AG09319 (cell line): Measurements from ENCODE around the gene COPZ2.
"Not testable (repeated sequence)": the region's sequence is repeated elsewhere in the genome, so short reads cannot be mapped to it uniquely, and the experiment has no call there.

Source experiments
- DNase-seq: peaks from one replicate; pipeline ENCODE4 v3.0.0-alpha.2; 2010; ENCODE audit warnings: low read depth; ENCODE audit errors: extremely low read depth
- TF ChIP-seq, protein P1 (sequence below): IDR thresholded peaks from 2 replicates; pipeline ENCODE4 v1.5.1; 2011; ENCODE audit warnings: low read depth, mild to moderate bottlenecking, inconsistent platforms, low read length, moderate library complexity

COPZ2 gene

DNA sequence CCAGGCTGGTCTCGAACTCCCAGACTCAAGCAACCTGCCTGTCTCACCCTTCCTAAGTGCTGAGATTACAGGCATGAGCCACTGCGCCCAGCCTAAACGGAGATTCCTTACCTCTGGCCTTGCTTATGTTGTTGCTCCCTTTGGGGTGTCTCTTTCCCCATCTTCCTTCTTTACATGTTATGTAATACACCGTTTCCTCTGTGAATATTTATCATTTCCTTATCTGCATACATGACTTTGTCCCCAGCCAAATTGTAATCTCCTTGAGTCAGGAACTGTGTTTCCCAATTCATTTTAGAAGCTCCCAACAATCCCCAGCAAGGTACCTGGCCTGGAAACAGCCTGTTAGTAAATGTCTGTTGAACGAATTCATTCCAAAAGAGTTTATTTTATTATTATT is 15.7 kb downstream of the COPZ2 start:
- no peak for DNase-seq
- TF ChIP-seq, protein P1, sequence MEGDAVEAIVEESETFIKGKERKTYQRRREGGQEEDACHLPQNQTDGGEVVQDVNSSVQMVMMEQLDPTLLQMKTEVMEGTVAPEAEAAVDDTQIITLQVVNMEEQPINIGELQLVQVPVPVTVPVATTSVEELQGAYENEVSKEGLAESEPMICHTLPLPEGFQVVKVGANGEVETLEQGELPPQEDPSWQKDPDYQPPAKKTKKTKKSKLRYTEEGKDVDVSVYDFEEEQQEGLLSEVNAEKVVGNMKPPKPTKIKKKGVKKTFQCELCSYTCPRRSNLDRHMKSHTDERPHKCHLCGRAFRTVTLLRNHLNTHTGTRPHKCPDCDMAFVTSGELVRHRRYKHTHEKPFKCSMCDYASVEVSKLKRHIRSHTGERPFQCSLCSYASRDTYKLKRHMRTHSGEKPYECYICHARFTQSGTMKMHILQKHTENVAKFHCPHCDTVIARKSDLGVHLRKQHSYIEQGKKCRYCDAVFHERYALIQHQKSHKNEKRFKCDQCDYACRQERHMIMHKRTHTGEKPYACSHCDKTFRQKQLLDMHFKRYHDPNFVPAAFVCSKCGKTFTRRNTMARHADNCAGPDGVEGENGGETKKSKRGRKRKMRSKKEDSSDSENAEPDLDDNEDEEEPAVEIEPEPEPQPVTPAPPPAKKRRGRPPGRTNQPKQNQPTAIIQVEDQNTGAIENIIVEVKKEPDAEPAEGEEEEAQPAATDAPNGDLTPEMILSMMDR: no peak

DNA sequence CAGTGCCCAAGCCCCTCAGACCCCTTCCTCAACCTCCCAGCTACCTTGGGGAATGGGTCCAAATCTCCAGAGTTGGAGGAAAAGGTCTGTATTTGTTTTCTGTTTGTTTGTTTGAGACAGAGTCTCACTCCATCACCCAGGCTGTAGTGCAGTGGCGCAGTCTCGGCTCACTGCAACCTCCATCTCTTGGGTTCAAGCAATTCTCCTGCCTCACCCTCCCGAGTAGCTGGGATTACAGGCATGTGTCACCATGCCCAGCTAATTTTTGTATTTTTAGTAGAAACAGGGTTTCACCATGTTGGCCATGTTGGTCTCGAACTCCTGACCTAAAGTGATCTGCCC is 19.8 kb downstream of the COPZ2 start:
- DNase-seq: not testable (repeated sequence)

DNA sequence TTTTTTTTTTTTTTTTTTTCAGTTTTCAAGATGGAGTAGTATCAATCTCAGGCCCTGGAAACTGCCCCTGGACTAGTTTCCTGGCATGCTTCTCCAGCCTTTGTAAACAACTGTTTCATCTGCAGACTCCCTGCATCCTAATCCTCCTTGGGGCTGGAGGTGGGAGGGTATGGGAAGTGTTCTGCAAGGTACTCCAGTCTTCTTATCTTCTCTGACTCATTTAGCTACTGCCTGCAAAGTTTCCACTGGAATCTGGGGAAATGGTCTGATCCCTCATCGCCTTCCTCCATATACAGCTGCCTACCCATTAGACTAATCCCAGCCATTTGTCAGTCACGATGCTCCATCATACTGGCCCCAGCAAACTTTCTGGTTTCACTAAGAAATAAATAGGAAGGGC is 21.5 kb downstream of the COPZ2 start:
- TF ChIP-seq, protein P1: no peak
- DNase-seq: no peak

DNA sequence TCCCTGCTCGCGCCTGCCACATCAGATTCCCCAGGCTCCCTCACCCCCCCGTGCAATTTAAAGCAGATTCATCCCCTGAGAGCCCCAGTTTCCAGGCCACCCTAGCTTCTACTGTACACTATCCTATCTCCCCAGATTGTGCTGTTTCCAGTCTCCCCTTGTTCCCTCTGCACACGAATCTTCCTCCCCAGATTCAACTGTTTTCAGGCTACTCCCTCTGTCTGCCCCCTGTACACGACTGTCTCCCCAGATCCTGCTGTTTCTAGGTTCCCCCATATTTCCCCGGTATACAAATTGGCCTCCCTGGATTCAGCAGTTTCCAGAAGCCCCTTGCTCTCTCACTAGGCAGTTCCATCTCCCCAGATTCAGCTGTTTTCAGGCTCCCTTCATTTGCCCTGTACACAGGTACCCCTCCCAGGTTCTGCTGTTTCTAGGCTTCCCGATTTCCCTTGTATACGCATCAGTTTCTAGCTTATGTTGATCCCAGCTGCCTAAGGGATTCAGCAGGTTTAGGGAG is 22.9 kb downstream of the COPZ2 start:
- DNase-seq: no peak
- TF ChIP-seq, protein P1: no peak

DNA sequence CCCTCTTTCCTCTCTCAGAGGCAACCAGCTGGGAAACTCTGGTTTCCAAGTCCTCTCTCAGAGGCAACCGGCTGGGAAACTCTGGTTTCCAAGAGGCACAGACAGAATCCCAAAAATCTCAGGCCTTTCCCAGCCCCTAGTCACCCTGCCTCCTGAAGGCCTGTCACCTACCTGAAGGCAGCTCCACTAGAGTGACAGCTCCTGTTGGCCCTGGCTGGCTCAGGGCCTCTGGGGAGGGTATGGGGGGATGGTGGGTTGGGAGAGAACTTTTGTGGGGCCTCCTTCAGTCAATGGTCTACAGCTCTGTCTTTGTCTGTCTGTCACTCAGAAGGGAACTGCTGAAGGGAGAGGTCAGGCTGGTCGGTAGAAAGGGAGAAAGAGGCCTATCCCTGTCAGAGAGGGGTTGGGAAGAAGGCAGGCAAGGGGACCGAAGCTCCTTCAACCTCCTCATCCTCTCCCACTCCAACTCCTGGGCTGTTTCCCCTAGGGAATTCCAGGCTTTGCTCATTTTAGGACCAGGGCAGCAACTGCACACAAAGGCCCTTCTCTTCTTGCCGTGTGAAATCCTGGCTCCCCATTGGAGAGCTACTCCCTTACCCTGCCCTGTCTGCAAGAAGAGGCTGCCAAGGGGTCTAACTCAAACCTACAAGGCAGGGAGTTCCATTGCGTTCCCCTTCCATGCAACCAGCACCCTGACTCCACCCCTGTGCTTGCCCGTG is 23.6 kb downstream of the COPZ2 start:
- TF ChIP-seq, protein P1: no peak

DNA sequence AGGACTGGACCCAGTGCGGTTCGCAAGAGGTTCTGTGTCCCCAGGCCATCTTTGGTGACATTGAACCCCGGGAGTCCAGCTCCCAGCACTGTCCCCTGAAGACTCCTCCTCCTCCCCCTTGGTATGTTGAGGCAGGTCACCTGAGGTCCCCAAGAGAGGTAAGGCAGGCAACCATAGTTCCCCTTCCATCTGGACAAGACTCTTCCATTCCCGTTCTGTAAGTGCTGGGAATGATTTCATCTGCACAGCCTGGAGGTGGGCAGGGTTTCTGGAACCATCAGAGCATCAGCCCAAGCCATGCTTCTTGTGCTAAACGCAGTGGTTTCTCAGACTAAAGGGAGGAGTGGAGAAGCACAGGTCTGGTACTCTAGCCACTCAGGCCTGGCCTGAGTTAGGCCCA is 24.9 kb downstream of the COPZ2 start:
- TF ChIP-seq, protein P1: no peak
- DNase-seq: no peak

More for the DNA sequence above, 23.6 kb downstream of the COPZ2 start:
- no peak for DNase-seq

DNA sequence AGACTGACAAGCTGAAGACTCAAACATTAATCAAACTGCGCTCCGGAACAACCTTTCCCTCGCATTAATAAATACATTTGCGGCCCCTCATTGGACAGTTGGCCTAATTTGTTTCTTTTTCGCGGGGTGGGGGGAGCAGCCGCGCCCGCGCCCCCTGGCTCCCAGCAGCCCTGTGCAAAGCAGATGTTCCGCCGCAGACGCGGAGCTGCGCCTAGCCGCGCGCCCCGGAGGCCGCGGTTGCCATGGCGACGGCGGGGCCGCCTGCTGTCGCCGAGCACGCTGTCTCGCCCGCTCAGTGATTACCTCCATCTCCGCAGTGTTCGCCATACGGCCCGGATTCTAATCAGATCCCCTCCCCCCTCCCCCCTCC is 25.5 kb downstream of the COPZ2 start:
- TF ChIP-seq, protein P1: no peak; the same call in 1 of the 2 replicates
- DNase-seq: no peak
